Measurements from ENCODE around the gene C1orf226. TPM values are rescaled to one million over a fixed set of nuclear protein-coding genes. Genes with fewer than 3 reads are reported as not detected.

C1orf226 gene
- total RNA-seq, 1 experiment from 2014 or later: 7.7 TPM

GRCh38 chr1:162375463-162375862 lies 6.1 kb upstream of the C1orf226 start:
- no peaks in the 10 kb centered on the region for H3K27me3 ChIP-seq (ENCODE audit: insufficient read depth, low read length)
- BruUV-seq (replicated peaks): no TSS peak

GRCh38 chr1:162376691-162377090 lies 4.8 kb upstream of the C1orf226 start, which contains the start of gene SPATA46:
Gene SPATA46 (minus strand): TSS chr1:162376854. CDS start chr1:162376790, 64 bp downstream.
- Histone ChIP-seq H4K20me1 (ENCODE audit: insufficient read depth) (no peaks in the 10 kb centered on the region), H3K36me3 (ENCODE audit: control insufficient read depth in 1 of 2, insufficient read depth in 2 of 2, low read length in 2 of 2) (no peaks in the 10 kb centered on the region), H3K27ac (ENCODE audit: low read depth, low read length) (no peak within 1 kb of the TSS), H3K9ac (ENCODE audit: low read length) (no peak within 1 kb of the TSS), H3K9me2 (ENCODE audit: insufficient read depth) (no peaks in the 10 kb centered on the region), H3K9me3 (ENCODE audit: control insufficient read depth in 1 of 2, insufficient read depth in 1 of 2, low read depth in 1 of 2, low read length in 2 of 2) (no peaks in the 10 kb centered on the region), H3K27me3 (ENCODE audit: insufficient read depth, low read length) (no peaks in the 10 kb centered on the region), H3K79me2 (ENCODE audit: insufficient read depth, low read length) (no peaks in the 10 kb centered on the region), H3K4me1 (ENCODE audit: control insufficient read depth in 1 of 2, insufficient read depth in 2 of 2, low read length in 2 of 2) (peaks cover 28 to 46% of the 10 kb centered on the region in 2 experiments), H3K4me2 (ENCODE audit: low read length) (no peak within 1 kb of the TSS), H3K4me3 (replicated peaks in 1 of 2; ENCODE audit: low read depth in 1 of 2, low read length in 2 of 2) (no peak within 1 kb of the TSS), H2AFZ (ENCODE audit: low read depth, low read length, poor library complexity, severe bottlenecking) (no peak within 1 kb of the TSS)
- ChIA-PET POLR2A (no interaction called here), CTCF (no interaction called here), RAD21 (ENCODE audit: low non-redundant PET in 1 of 2, low total read pairs in 2 of 2, uncharacterized antibody in 2 of 2, unreplicated experiment in 2 of 2) (no interaction called here)
- ATAC-seq (no peak), DNase-seq (ENCODE audit: low read depth, low spot score) (no peak)
- no TSS peak for BruUV-seq (replicated peaks)
- no peak for TF ChIP-seq ELF1 (IDR thresholded peaks at IDR 0.05; ENCODE audit: borderline replicate concordance, low read depth)
- no peak for TF ChIP-seq EGR1 (IDR thresholded peaks at IDR 0.05; ENCODE audit: low read depth)
- no peak for TF ChIP-seq JUND (IDR thresholded peaks at IDR 0.05)
- no peak for TF ChIP-seq CEBPB (IDR thresholded peaks at IDR 0.05; ENCODE audit: low read depth)
- no peak for TF ChIP-seq RAD21 (IDR thresholded peaks at IDR 0.05; ENCODE audit: low read depth)
- TF ChIP-seq ZFX (IDR thresholded peaks at IDR 0.05): no peak
- no peak for TF ChIP-seq YY1 (IDR thresholded peaks at IDR 0.05; ENCODE audit: extremely low read depth, insufficient replicate concordance, low read depth, low read length)
- no peak for TF ChIP-seq EZH2 (IDR thresholded peaks at IDR 0.05)
- intact Hi-C loops (cut with micrococcal nuclease): no loop called here

More at GRCh38 chr1:162375463-162375862, 6.1 kb upstream of the C1orf226 start:
- intact Hi-C loops (cut with micrococcal nuclease): no loop called here
- RAD21 ChIA-PET (ENCODE audit: low non-redundant PET in 1 of 2, low total read pairs in 2 of 2, uncharacterized antibody in 2 of 2, unreplicated experiment in 2 of 2): no interaction called here
- TF ChIP-seq POLR2AphosphoS5 (IDR thresholded peaks at IDR 0.05; ENCODE audit: low read depth, low read length) (no peak), EZH2 (IDR thresholded peaks at IDR 0.05) (no peak), YY1 (IDR thresholded peaks at IDR 0.05; ENCODE audit: extremely low read depth, insufficient replicate concordance, low read depth, low read length) (no peak), RAD21 (IDR thresholded peaks at IDR 0.05; ENCODE audit: low read depth) (no peak), SIN3A (IDR thresholded peaks at IDR 0.05; ENCODE audit: low read depth) (no peak), ZFX (IDR thresholded peaks at IDR 0.05) (no peak), ATF3 (IDR thresholded peaks at IDR 0.05) (no peak), FOSL1 (IDR thresholded peaks at IDR 0.05; ENCODE audit: low read depth) (no peak), EZH2phosphoT487 (IDR thresholded peaks at IDR 0.05; ENCODE audit: borderline replicate concordance) (no peak), CEBPB (IDR thresholded peaks at IDR 0.05; ENCODE audit: low read depth) (no peak), SRF (IDR thresholded peaks at IDR 0.05; ENCODE audit: low read depth) (no peak), ELF1 (IDR thresholded peaks at IDR 0.05; ENCODE audit: borderline replicate concordance, low read depth) (no peak), CBX3 (IDR thresholded peaks at IDR 0.05; ENCODE audit: low read depth) (no peak), ZNF274 (IDR thresholded peaks at IDR 0.05; ENCODE audit: low read depth, low read length) (no peak), SP1 (IDR thresholded peaks at IDR 0.05; ENCODE audit: low read depth) (no peak), EGR1 (IDR thresholded peaks at IDR 0.05; ENCODE audit: low read depth) (no peak)
- Histone ChIP-seq H3K4me3 (replicated peaks in 1 of 2; ENCODE audit: low read depth in 1 of 2, low read length in 2 of 2) (no peak overlapping the region), H3K4me1 (ENCODE audit: control insufficient read depth in 1 of 2, insufficient read depth in 2 of 2, low read length in 2 of 2) (peaks cover 16 to 33% of the 10 kb centered on the region in 2 experiments), H3K4me2 (ENCODE audit: low read length) (no peak overlapping the region), H2AFZ (ENCODE audit: low read depth, low read length, poor library complexity, severe bottlenecking) (no peak overlapping the region), H4K20me1 (ENCODE audit: insufficient read depth) (no peaks in the 10 kb centered on the region), H3K9me2 (ENCODE audit: insufficient read depth) (no peaks in the 10 kb centered on the region), H3K9ac (ENCODE audit: low read length) (no peak overlapping the region), H3K36me3 (ENCODE audit: control insufficient read depth in 1 of 2, insufficient read depth in 2 of 2, low read length in 2 of 2) (no peaks in the 10 kb centered on the region), H3K79me2 (ENCODE audit: insufficient read depth, low read length) (no peaks in the 10 kb centered on the region), H3K9me3 (ENCODE audit: control insufficient read depth in 1 of 2, insufficient read depth in 1 of 2, low read depth in 1 of 2, low read length in 2 of 2) (no peaks in the 10 kb centered on the region), H3K27ac (ENCODE audit: low read depth, low read length) (no peak overlapping the region)
- DNase-seq (ENCODE audit: low read depth, low spot score): no peak
- CTCF ChIA-PET: no interaction called here
- ATAC-seq: no peak
- POLR2A ChIA-PET: no interaction called here

Measured in HCT116 (cell line).